Testis (tissue), 2 donors: Measurements from ENCODE around the gene CDC42SE2.

Experiments used
- CTCF ChIP-seq, 3 experiments: fragments of 450-650 bp in 2 of 3; fragments of 200-600 bp in 1 of 3; sonication (generic) in 1 of 3; IDR thresholded peaks; one replicate each; pipeline ENCODE4 v1.5.1; 2016 to 2019; ENCODE audit warnings: antibody characterized with exemption in 3 of 3, mild to moderate bottlenecking in 2 of 3, moderate library complexity in 1 of 3
- POLR2A ChIP-seq: fragments of 450-650 bp; IDR thresholded peaks from one replicate; pipeline ENCODE4 v1.6.1; 2017; ENCODE audit warnings: antibody characterized with exemption, mild to moderate bottlenecking, moderate library complexity

DNA sequence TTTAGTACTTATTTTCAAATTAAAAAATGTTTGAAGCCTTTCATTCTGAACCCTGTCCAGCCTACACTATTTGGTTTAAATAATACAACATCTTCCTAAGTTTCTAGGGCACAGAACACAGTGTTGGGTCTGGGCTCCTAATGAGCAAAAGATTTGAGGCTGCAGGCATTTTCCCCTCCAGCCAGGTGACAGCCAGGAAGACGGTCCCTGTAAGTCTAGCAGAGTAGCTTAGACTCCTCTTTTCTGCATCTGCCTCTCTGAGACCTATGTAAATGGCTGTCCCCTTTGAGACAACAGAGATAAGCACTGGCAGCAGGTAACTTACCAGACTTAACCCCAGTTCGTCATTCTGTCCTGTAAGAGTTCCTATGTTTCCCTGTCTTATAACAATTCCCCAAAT is 141.8 kb downstream of the CDC42SE2 start:
- TF ChIP-seq POLR2A (no peak), CTCF (IDR thresholded peaks at IDR 0.05) (no peak)
